ENCODE measurements around the gene AIPL1.

- TF ChIP-seq POLR2A (IDR thresholded peaks at IDR 0.05) (no peak), CTCF (IDR thresholded peaks at IDR 0.05) (no peak), EP300 (IDR thresholded peaks at IDR 0.05) (no peak)
Measured at GRCh38 chr17:6398955-6399354, 36.0 kb downstream of the AIPL1 start.
